OCI-LY1 (cell line): Measurements from ENCODE around the gene MILR1.

Source experiments
- CTCF ChIP-seq: fragments of 200-600 bp; sonication (generic), shearing (Covaris generic); IDR thresholded peaks from 2 replicates; pipeline ENCODE4 v1.5.1; 2017; ENCODE audit warnings: mild to moderate bottlenecking, antibody characterized with exemption, low read length, moderate library complexity, mixed read lengths
- EZH2 ChIP-seq: fragments of 200-600 bp; sonication (generic), shearing (Covaris generic); IDR thresholded peaks from 2 replicates; pipeline ENCODE4 v1.8.0; 2017; ENCODE audit warnings: borderline replicate concordance, mixed run types, mild to moderate bottlenecking, antibody characterized with exemption, low read length, moderate library complexity, mixed read lengths

GRCh38 chr17:64423881-64424280 lies 25.0 kb upstream of the MILR1 start:
- TF ChIP-seq CTCF (no peak), EZH2 (no peak)
